DMS79 (cell line): ENCODE data around the gene CAPZB.
"Not testable (repeated sequence)": the region's sequence is repeated elsewhere in the genome, so short reads cannot be mapped to it uniquely, and the experiment has no call there.

Experiments
- DNase-seq: peaks from one replicate; lab custom pipeline; 2025; lab: John Stamatoyannopoulos, UW

Gene CAPZB

DNA sequence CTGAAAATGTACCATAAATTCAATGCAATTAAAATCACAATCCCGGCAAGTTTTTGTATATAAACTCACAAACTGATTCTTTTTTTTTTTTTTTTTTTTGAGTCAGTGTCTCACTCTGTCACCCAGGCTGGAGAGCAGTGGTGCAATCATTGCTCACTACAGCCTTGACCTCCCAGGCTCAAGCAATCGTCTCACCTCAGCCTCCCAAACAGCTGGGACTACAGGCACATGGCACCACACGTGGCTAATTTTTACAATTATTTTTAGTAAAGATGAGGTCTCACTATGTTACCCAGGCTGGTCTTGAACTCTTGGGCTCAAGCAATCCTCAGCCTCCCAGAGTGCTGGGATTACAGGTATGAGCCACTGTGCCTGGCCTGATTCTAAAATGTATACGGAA lies 12.1 kb upstream of the CAPZB start:
- not testable (repeated sequence) for DNase-seq

DNA sequence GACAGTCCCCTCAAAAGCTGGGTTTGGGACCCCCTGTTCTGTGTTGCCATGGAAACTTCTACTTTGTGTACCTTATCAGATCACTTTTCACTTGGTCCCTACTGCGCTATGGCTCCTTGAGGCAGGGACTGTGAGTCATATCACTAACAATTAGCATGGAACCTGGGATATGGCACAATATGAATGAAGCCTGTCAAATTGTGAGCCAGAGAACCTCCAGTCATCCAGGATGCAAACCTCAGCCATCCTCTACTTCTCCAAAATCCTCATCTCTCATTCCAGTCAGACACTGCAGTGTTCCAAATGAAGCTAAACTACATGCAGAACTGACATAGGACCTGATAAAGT lies 11.2 kb upstream of the CAPZB start:
- DNase-seq = no peak

DNA sequence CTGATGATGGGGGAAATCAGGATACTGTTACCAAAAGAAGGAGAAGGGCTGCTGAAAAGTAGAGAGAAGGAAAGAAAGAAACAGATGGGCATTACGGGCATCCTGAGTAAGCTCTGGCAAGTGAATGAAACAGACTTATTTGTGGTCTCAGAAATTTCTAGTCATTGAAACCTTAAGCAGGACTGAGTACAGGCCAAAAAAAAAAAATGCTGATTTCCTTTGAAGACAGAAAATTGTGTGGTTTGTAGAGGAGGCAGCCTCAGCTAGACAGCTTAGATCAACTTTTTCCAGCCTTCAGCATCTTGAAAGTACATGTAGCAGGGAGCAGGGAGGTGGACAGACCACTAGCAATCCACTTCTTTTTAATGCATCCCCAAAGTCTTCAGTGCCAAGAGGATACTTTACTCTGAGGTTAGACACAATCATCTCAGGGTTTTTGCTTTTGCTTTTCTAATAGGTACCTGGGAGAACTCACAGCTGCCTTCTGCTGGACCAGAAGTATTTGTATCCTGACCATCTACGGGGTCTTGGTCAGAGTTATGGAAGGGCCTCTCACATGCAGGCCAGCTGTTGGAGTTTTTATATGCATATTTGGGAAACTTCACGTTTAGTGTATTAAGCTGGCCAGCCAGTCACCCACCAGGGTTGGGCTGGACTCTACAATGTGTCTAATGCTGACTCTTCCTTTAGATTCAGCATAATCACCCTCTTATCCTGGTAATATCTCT lies 10.6 kb upstream of the CAPZB start:
- no peak for DNase-seq

DNA sequence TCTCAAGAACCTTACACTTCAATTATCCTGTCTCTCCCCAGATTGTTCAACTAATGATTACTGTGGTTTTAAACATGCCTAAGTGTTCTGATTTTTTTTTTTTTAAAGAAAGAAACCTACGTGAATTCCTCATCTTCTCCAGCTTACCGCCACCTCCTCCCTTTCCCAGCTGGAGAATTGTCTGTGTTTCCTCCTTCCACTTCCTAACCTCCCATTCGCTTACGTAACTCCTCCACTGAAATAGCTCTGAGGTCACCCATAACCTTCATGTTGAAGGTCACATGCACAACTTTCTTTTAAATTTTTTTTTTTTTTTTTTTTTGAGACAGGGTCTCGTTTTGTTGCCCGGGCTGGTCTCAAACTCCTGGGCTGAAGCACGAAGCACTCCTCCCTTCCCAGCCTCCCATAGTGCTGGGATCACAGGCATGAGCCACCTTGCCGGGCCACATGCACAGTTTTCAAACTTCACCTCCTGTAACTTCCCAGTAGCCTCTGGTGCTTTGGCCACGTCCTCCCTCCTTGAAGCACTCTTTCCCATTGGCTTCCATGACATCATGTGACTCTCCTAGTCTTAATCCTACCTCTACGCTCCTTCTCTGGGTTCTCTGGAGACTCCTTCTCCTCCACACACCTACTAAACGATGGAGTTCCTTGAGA lies 9.8 kb upstream of the CAPZB start:
- DNase-seq = no peak

DNA sequence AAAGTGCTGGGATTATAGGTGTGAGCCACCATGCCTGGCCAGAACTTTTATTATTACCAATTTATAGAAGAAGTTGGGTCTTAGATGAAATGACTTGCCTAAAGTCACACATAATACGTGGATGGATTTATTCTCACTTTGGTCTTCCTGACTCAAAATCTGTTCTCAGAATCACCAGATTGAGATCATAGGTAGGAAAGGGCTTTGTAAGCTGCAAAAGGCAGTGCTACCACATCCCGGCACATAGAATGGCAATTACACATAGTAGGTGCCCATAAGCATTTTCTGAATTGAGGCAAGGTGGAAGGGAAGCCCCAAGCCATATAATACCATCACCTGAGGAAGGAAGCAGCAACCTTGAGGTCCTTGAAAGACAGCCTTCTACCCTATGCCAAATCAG lies 8.2 kb upstream of the CAPZB start:
- no peak for DNase-seq

DNA sequence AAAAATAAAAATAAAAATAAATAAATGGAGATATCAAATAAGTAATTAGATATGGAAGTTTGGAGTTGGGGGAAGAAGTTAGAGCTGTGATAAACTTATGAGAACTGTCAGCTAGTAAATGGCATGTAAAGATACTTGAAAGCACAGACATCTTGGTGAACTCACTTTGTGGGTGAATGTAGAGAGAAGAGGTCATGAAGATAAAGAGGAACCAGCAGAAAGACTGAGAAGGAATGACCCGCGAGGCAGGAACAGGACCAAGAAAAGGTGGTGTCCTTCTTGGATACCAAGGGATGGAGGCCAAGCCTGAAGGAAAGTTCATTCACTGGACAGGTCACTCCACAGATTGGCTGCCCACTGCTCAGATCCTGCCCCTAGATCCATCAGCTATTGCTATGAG lies 4.7 kb upstream of the CAPZB start:
- no peak for DNase-seq

DNA sequence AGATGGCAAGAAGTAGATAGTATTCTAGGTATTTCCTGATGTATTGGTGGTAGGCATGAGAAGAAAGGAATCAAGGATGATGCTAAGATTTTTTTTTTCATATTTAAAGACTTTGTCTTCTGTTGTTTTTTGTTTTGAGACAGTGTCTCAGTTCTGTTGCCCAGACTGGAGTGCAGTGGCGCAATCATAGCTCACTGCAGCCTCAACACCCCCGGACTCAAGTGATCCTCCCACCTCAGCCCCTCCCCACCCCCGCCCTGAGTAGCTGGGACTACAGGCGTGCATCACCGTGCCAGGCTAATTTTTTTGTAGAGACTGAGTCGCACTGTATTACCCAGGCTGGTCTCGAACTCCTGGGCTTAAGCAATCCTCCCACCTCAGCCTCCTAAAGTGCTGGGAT lies 2.8 kb upstream of the CAPZB start:
- no peak for DNase-seq

DNA sequence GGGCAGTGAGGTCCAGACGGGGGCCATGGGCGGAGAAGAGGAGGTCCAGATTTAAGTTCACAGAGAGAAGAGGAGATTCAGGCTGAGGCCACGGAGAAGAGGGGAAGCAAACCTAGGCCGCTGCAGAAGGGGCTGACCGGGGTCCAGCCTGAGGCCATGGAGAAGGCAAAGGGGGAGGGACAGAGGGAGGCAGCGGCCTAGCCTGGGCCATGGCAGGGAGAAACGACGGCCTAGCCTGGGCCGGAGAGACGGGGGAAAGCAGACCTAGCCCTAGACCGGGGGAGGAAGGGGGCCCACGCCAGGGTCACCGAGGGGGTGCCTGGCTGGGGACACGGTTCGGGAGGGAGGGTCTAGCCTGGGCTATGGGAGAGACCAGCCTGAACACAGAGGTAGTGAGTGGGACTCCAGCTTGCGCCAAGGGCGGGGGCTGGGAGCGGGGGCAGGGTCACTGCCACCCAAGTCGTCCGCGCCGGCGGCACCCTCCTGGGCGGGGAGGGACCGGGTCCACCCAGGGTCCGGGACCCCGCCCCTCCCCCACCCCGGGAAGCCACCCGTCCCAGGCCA lies 459 bp downstream of the CAPZB start:
- DNase-seq = no peak

DNA sequence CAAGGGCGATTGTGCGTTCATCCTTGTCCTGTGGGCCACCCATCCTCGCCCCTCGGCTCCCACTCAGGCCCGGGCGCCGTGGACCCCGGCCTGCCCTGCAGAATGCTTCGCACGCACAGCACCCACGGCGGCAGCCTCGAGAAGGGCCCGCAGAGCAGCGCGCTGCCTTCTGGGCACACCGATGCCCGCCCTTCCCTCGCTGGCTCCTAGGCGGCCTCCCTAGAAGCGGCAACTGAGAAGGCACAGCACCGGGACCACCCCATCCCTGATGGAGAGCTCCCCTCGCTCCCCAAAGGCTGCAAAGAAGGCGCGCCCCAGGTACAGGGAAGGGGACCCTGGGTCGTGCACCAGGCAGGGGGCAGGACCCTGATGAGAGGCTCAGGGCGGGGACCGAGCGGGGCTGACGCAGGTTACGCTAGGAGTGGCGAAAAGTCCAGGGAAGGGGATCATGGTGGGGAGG lies 971 bp downstream of the CAPZB start:
- DNase-seq = no peak

DNA sequence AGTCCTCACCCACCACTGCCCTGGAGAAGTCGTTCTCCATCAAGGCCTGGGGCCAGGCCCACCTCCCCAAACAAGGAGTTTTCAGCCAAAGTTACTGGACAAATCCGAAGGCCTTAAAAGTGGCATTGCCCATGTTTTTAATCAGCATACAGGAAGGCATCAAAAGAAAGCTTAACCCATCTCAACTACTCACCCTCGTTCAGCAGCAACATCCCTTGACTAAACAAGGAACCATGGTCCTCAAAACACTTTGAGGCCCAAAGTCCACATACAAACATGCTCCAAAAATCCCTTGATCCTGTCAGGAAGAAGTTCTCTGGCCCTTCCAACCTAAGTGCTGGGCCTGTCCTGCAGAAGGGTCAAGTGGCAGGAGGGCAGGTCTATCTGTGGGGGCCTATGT lies 1.6 kb downstream of the CAPZB start:
- DNase-seq = no peak

DNA sequence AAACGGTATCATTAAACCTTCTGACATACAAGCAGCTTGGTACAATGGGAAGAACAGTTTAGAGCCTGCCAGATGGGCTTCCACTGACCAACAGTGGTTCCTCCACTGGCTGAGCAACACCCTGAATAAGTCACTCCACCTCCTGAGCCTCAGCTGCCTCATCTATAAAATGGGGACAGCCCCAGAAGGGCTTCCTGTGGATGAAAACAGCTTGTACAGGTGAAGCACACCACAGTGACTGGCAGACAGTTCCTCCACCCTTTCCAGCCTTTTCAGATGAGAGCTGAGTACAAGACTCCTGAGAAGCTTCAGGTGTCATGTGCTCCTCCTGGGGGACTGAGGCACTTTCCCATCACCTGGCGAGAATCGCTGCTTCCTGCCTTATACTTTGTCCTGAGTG lies 2.1 kb downstream of the CAPZB start:
- no peak for DNase-seq

DNA sequence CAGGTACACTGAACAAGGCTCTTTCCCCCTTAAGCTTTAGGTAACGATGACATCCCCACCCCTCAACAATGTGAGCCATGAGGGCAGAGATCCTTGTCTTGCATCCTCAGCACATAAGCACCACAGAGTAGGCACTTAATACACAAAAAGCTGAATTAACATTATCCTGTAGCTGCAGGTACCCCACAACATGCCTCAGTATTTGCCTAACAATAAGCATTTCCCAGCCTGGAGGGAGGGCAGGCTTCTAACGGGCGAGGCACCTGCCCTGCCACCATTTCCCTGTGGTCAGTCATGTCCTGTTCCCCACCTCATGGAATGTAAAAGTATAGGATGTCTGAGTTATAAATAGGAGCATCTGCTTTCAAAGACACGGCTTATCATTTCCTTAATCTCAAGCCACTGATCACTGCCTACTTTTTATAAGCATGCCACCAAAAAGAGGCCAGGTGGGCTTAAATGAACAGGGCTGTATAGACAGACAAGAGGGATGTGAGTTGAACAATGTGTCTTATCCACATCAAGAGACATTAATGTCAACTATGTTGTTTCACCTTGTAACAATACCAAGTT lies 3.4 kb downstream of the CAPZB start:
- no peak for DNase-seq

DNA sequence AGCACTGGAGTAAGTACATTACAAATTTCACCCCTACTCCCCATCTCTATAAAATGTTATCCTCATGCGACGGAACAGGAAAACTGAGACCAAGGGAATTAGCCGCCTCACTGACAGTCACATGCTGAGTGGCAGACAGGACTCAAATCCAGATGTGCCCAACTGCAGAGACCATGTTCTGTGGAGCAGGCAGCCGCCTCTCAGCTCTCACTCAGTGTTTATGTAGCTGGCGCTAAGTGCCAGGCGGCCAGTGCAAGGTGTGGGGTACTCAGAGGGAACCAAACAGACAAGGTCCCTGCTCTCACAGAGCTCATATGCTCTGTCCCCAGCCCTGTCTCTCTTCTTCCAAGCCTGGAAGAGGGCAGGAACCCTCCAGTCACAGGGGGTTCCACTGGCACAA lies 5.1 kb downstream of the CAPZB start:
- DNase-seq = peak; percentile 20

DNA sequence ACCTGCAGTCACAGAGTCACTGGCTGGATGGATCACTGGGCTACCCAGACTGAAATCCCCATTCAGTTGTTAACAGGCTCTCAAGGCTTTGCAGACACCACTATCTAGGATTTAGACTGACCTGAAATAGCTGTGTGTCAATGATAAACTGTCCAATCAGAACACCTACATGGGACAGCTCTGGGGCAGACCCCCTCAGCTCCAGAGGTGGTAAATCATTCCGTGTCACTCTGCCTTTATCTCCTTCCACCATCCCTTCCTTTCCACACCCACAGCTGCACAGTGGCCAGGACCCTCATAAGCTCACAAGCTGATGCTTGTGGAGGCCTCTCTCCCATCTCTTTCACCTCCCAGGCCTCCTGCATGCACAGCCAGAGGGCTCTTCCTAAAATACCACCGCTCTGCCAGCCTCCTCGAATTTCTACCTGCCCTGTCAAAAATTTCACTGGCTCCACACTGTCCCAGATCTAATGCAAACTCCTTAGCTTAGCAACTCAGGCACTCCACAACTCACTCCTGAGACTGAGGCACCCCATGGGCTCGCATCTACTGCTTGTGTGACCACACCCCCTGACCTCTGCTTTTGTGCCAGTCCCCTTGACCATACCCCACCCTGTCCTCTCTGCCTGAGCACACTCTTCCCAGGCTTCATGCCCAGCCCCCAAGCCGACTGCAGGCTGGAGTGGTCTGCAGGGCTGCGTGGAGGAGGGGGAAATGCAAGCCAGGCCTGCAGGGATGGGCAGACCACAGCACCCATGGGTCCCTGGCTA lies 5.8 kb downstream of the CAPZB start:
- DNase-seq = no peak

DNA sequence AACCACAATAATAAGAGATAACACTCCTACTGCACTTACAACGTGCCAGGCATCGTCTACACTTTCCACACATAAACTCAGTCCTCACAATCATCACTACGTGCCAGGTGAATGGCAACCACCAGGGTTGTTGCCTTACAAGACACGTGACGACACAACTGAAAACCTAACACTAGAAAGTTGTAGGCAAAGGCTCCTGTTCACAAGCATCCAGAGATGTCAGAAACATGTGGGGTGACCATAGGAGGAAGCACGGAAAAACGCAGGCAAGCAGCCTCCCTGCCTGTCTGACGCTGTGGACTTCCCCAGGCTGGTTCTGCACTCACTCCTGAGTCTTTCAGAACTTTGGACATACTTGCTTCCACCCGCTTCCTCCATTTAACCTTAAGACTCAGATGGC lies 7.0 kb downstream of the CAPZB start:
- DNase-seq = no peak

DNA sequence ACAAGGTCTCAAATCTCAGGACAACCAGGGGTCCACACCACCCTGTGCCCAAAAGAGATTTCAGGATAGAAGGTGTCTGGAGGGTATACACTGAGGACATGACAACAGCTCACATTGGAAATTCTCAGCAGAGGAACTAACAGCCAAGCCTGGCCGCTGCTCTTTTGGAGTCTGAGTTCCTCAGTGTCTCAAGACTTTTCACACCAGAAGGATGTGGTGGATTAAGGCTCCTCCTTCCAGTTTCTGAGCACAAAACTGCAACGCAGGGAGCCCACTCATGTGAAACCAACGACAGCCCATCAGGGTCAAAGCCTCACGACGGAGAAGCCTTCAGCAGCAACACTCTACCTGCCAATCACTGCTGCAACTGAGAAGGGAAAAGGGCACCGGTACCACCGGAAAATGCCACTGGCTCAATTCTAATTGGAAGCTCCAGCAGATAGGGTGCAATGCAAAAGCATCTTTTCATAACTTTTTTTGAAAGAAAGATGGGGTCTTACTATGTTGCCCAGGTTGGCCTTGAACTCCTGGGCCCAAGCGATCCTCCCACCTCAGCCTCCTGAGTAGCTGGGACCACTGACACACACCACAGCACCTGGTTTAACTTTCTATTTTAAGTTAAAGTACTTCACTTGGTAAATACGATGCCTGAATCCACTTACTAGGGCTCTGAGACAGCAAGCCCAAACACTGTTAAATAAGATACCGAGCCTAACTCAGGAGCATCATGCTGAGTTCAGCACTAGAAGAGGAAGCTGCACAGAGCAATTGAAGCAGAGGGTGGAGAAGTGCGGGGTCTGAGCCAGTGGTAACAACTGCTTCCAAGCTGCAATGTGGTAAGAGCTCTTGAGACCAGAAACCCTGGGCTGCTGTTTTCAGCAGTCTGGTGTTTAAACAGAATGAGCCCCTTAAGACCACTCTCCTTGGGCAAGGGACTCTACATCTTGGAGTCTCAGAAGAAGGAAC lies 7.8 kb downstream of the CAPZB start:
- peak; percentile 99 for DNase-seq

DNA sequence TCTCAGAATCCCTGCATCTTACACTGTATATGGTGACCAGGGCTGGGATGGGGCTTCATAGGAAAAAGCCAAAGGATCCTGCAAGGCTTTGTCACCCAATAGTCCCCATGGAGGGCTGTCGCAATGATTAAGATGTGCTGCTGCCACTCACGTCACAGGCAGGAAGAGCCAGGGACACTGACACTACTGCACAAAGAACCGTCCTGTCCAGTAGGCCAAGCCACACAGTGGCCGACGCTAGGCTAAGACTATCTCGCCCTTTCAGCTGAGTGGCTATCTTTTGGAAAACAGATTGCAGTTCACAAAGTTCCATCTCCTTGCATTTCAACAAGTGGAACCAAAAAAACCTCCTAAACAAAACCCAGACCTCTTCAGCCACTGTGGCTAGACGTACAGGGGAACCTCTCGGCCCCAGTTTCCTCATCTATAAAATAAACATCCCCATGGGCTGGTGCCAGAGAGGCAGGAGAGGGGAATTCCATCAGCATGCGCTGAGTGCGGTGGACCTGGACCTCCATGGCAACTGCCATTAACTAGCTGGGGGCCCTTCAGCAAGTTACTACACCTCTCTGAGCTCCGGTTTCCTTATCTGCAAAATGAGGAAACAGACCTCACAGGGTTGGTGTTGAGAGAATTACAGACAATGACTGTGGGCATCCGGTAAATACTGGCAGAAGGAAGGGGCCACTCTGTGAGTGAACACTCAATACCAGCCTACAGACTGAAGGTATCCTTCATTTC lies 8.7 kb downstream of the CAPZB start:
- DNase-seq = no peak

DNA sequence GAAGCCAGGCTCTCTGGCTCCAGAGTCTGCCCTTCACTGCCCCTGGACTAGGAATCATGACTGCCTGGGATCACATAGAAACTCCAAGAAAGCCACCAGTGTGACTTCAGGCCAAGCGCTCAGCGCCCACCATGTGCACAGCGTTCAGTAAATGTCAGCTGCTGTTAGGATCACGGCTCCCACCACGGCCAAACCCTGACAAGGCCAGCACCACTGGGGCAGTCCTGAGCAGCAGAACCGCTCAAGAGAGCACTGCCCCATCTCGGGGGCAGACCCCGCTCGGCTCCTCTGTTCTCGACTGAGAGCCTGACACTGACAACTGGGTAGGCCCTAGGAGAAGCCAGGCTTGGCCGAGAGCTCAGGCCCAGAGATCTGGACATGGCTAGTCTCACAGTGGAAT lies 10.0 kb downstream of the CAPZB start:
- no peak for DNase-seq

DNA sequence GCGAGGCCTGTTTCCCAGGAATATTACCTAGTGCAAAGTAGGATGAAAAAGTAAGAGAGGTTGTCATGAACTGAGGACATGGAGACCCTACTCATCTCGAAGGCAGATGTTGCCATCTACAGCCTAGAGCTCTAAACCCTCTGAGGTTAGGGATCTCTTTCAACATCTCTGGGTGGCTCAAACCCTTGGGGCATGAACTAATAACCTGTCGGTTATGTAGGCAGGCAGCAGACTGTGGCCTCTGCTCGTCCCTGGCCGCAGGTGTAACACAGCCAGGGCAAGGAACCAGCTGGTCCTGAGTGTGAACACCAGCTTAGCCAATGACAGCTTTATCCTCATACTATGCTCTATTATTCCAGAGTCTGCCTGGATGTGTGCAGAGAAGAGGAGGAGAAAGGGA lies 13.2 kb downstream of the CAPZB start:
- DNase-seq = no peak

DNA sequence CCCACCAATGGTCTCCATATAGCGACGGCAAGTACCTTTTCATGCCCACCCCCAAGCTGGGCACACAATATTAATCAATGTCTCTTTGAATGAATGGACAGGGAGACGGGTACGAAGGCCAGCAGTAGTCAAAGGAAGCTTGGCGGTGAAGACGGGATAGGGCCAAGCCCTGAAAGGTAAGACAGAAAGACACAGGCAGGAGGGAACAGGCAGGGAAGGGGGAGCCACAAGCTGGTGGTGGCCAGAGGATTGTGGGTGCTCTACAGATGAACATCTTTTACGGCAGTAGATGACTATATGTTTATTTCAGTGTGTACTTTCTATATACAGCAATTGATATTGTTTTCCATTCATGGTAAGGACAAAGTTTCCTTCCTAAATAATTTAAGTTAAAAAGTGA lies 16.3 kb downstream of the CAPZB start:
- DNase-seq = no peak
